Measurements from ENCODE around the gene RPTOR.
A peak's percentile ranks its signal among the peaks of the same experiment; 100 is the strongest.

The RPTOR gene

GRCh38 chr17:80643326-80644099, 98.9 kb downstream of the RPTOR start:
- DNase-seq (ENCODE audit: low read depth, low spot score) = no peak
- CTCF ChIA-PET = interaction anchor here (1.1 to 1.4 kb wide), 3 partner anchors 12 to 22 kb away, joined by 3 read pairs; no protein-coding TSS in a partner anchor
- no peak overlapping the region for H3K4me3 ChIP-seq (ENCODE audit: low read depth, low read length)
- no peak for TF ChIP-seq CTCF (IDR thresholded peaks at IDR 0.05; ENCODE audit: insufficient read depth, low read length, missing control alignments)
- POLR2A ChIA-PET = no interaction called here

- DNase-seq (ENCODE audit: low read depth, low spot score) = peak; percentile 33
- CTCF ChIA-PET = interaction anchor here (0.9 to 1.4 kb wide), 2 partner anchors 23 to 69 kb away, joined by 3 read pairs; no protein-coding TSS in a partner anchor
- no peak overlapping the region for H3K4me3 ChIP-seq (ENCODE audit: low read depth, low read length)
- POLR2A ChIA-PET = interaction anchor here (0.9 kb wide), 1 partner anchor 85 kb away, joined by 3 read pairs; no protein-coding TSS in a partner anchor
- no peak for TF ChIP-seq CTCF (IDR thresholded peaks at IDR 0.05; ENCODE audit: insufficient read depth, low read length, missing control alignments)
Measured at GRCh38 chr17:80644536-80644935, 99.9 kb downstream of the RPTOR start.

GRCh38 chr17:80645706-80646325, 101.2 kb downstream of the RPTOR start:
- no peak for TF ChIP-seq CTCF (IDR thresholded peaks at IDR 0.05; ENCODE audit: insufficient read depth, low read length, missing control alignments)
- H3K4me3 ChIP-seq (ENCODE audit: low read depth, low read length) = no peak overlapping the region
- CTCF ChIA-PET = interaction anchor here (1.9 kb wide), 1 partner anchor 9 kb away, joined by 4 read pairs; no protein-coding TSS in a partner anchor
- no peak for DNase-seq (ENCODE audit: low read depth, low spot score)
- POLR2A ChIA-PET = no interaction called here

GRCh38 chr17:80646328-80646727, 101.7 kb downstream of the RPTOR start:
- DNase-seq (ENCODE audit: low read depth, low spot score) = no peak
- no peak for TF ChIP-seq CTCF (IDR thresholded peaks at IDR 0.05; ENCODE audit: insufficient read depth, low read length, missing control alignments)
- POLR2A ChIA-PET = no interaction called here
- H3K4me3 ChIP-seq (ENCODE audit: low read depth, low read length) = no peak overlapping the region
- CTCF ChIA-PET = interaction anchor here (1.7 to 1.9 kb wide), 2 partner anchors 10 to 31 kb away, joined by 3 to 4 read pairs; no protein-coding TSS in a partner anchor

- ChIA-PET CTCF (interaction anchor here (0.6 to 1.7 kb wide), 6 partner anchors 32 to 244 kb away, joined by 3 to 6 read pairs (median 3); no protein-coding TSS in a partner anchor), POLR2A (interaction anchor here (0.7 to 1.2 kb wide), 3 partner anchors 16 to 842 kb away, joined by 3 to 4 read pairs (median 3); no protein-coding TSS in a partner anchor)
- H3K4me3 ChIP-seq (ENCODE audit: low read depth, low read length) = no peak overlapping the region
- peak; percentile 75 for DNase-seq (ENCODE audit: low read depth, low spot score)
- no peak for TF ChIP-seq CTCF (IDR thresholded peaks at IDR 0.05; ENCODE audit: insufficient read depth, low read length, missing control alignments)
Measured at GRCh38 chr17:80647746-80648145, 103.1 kb downstream of the RPTOR start.

GRCh38 chr17:80649200-80649644, 104.6 kb downstream of the RPTOR start:
- ChIA-PET POLR2A (no interaction called here), CTCF (interaction anchor here (0.8 to 1.5 kb wide), 3 partner anchors 14 to 77 kb away, joined by 3 to 5 read pairs (median 3); no protein-coding TSS in a partner anchor)
- no peak for TF ChIP-seq CTCF (IDR thresholded peaks at IDR 0.05; ENCODE audit: insufficient read depth, low read length, missing control alignments)
- DNase-seq (ENCODE audit: low read depth, low spot score) = no peak
- H3K4me3 ChIP-seq (ENCODE audit: low read depth, low read length) = no peak overlapping the region
